ENCODE results near the gene GDF15.
"Not testable (repeated sequence)": the region's sequence is repeated elsewhere in the genome, so short reads cannot be mapped to it uniquely, and the experiment has no call there.

The GDF15 gene

GRCh38 chr19:18393836-18394235 is 7.9 kb downstream of the GDF15 start:
- no peak for DNase-seq

GRCh38 chr19:18396471-18397241 is 10.7 kb downstream of the GDF15 start:
- DNase-seq = no peak

- no peak for DNase-seq
These were observed 11.6 kb downstream of the GDF15 start, which contains the start of gene LRRC25 for GRCh38 chr19:18397242-18398202. TSS of gene LRRC25 (minus strand) at chr19:18397622. CDS start at chr19:18396963, 659 bp downstream.

- DNase-seq = no peak
These were observed 13.1 kb downstream of the GDF15 start for GRCh38 chr19:18399008-18399407.

- no peak for DNase-seq
These were observed 15.7 kb downstream of the GDF15 start for GRCh38 chr19:18401580-18402112.

GRCh38 chr19:18402455-18403248 is 16.7 kb downstream of the GDF15 start:
- not testable (repeated sequence) for DNase-seq

- DNase-seq = not testable (repeated sequence)
These were observed 19.8 kb downstream of the GDF15 start for GRCh38 chr19:18405754-18406153.

- DNase-seq = no peak
These were observed 20.8 kb downstream of the GDF15 start for GRCh38 chr19:18406749-18407148.

- peak; percentile 28 for DNase-seq
These were observed 22.1 kb downstream of the GDF15 start for GRCh38 chr19:18408053-18408476.

GRCh38 chr19:18412610-18413239 is 26.8 kb downstream of the GDF15 start:
- no peak for DNase-seq

- no peak for DNase-seq
These were observed 28.7 kb downstream of the GDF15 start for GRCh38 chr19:18414504-18415177.

- no peak for DNase-seq
These were observed 29.4 kb downstream of the GDF15 start for GRCh38 chr19:18415178-18415867.

GRCh38 chr19:18416778-18417249 is 30.9 kb downstream of the GDF15 start:
- peak; percentile 64 for DNase-seq

- DNase-seq = peak; percentile 54
These were observed 31.5 kb downstream of the GDF15 start for GRCh38 chr19:18417250-18418028.

- DNase-seq = no peak
These were observed 32.1 kb downstream of the GDF15 start for GRCh38 chr19:18418029-18418482.

GRCh38 chr19:18418483-18419194 is 32.7 kb downstream of the GDF15 start:
- DNase-seq = no peak

GRCh38 chr19:18419195-18419698 is 33.3 kb downstream of the GDF15 start, which contains the start of gene SSBP4:
TSS of gene SSBP4 (plus strand) at chr19:18419398. CDS start at chr19:18419649, 251 bp downstream.
- DNase-seq = peak; percentile 27

- no peak for DNase-seq
These were observed 33.9 kb downstream of the GDF15 start for GRCh38 chr19:18419699-18420460.

Data from SHP77 treated with DMSO at 0.1 percent for 48 hours (cell line).